A673 (cell line): ENCODE results near the gene RAB3IL1. TPM values are rescaled to one million over a fixed set of nuclear protein-coding genes. Genes with fewer than 3 reads are reported as not detected.

Source experiments
- BruUV-seq: library from RNA; stranded (reverse); fragments of 400-500 nt; replicated peaks from 2 replicates; lab custom pipeline; 2021; lab: Mats Ljungman, UMichigan
- CTCF ChIA-PET: fragments of 300-600 bp; sonication (Branson Sonifier 250); formaldehyde crosslinking; loops from one replicate; lab custom pipeline; 2022; ENCODE audit warnings: antibody characterized with exemption; lab: Charles Lee
- POLR2A ChIA-PET: fragments of 300-600 bp; sonication (Branson Sonifier 250); formaldehyde crosslinking; loops from one replicate; lab custom pipeline; 2022; ENCODE audit warnings: antibody characterized with exemption; ENCODE audit not compliant: low non-redundant PET; lab: Charles Lee
- DNase-seq: peaks from one replicate; pipeline ENCODE4 v3.0.0-alpha.2; 2015; ENCODE audit warnings: low spot score
- H3K27ac ChIP-seq: fragments of 200-600 bp; sonication (generic); 2 replicates; pipeline ENCODE4 v1.5.1; 2016; ENCODE audit warnings: mixed run types, low read depth, mild to moderate bottlenecking, mixed read lengths, antibody characterized with exemption, low read length; ENCODE audit not compliant: poor library complexity, severe bottlenecking
- H3K27me3 ChIP-seq: fragments of 200-600 bp; sonication (generic); replicated peaks from 2 replicates; pipeline ENCODE4 v1.6.1; 2017; ENCODE audit warnings: mixed run types, low read depth, mild to moderate bottlenecking, mixed read lengths, antibody characterized with exemption, low read length; ENCODE audit not compliant: insufficient read depth, poor library complexity
- H3K36me3 ChIP-seq: fragments of 200-600 bp; sonication (generic); 2 replicates; pipeline ENCODE4 v1.6.1; 2016; ENCODE audit warnings: mixed run types, mild to moderate bottlenecking, mixed read lengths, antibody characterized with exemption, low read length; ENCODE audit not compliant: insufficient read depth, poor library complexity, severe bottlenecking
- H3K4me1 ChIP-seq: fragments of 200-600 bp; sonication (generic); 2 replicates; pipeline ENCODE4 v1.6.1; 2017; ENCODE audit warnings: mixed run types, mild to moderate bottlenecking, mixed read lengths, antibody characterized with exemption, low read length; ENCODE audit not compliant: insufficient read depth, poor library complexity, severe bottlenecking
- H3K4me3 ChIP-seq: fragments of 200-600 bp; sonication (generic); 2 replicates; pipeline ENCODE4 v1.5.1; 2016; ENCODE audit warnings: low read depth, mixed run types, mild to moderate bottlenecking, mixed read lengths, low read length; ENCODE audit not compliant: poor library complexity, severe bottlenecking
- H3K9me3 ChIP-seq: fragments of 200-600 bp; sonication (generic); 2 replicates; pipeline ENCODE4 v1.6.1; 2016; ENCODE audit warnings: mixed run types, low read depth, mild to moderate bottlenecking, mixed read lengths, antibody characterized with exemption, low read length; ENCODE audit not compliant: poor library complexity, severe bottlenecking
- CTCF ChIP-seq: fragments of 300-800, 200-600 bp; sonication (generic); conservative IDR thresholded peaks from 2 replicates; pipeline ENCODE4 v1.5.1; 2017; ENCODE audit warnings: low read depth, mild to moderate bottlenecking, antibody characterized with exemption, low read length, moderate library complexity, mixed read lengths
- EZH2 ChIP-seq: fragments of 200-600 bp; sonication (generic); IDR thresholded peaks from 2 replicates; pipeline ENCODE4 v1.6.1; 2017; ENCODE audit warnings: borderline replicate concordance, low read depth, mild to moderate bottlenecking, mixed read lengths, antibody characterized with exemption, low read length; ENCODE audit not compliant: poor library complexity, severe bottlenecking
- intact Hi-C: fragments of 100-400 bp; cut with micrococcal nuclease; formaldehyde crosslinking; loops from one replicate; pipeline ENCODE4 v1.10.0; 2022; ENCODE audit not compliant: unreplicated experiment
- total RNA-seq: library from RNA; stranded (reverse); gene quantifications from 2 replicates; pipeline ENCODE4 v1.2.3, GENCODE V29; 2021

RAB3IL1 gene
- total RNA-seq, 1 experiment from 2014 or later, result 21.9 TPM

DNA sequence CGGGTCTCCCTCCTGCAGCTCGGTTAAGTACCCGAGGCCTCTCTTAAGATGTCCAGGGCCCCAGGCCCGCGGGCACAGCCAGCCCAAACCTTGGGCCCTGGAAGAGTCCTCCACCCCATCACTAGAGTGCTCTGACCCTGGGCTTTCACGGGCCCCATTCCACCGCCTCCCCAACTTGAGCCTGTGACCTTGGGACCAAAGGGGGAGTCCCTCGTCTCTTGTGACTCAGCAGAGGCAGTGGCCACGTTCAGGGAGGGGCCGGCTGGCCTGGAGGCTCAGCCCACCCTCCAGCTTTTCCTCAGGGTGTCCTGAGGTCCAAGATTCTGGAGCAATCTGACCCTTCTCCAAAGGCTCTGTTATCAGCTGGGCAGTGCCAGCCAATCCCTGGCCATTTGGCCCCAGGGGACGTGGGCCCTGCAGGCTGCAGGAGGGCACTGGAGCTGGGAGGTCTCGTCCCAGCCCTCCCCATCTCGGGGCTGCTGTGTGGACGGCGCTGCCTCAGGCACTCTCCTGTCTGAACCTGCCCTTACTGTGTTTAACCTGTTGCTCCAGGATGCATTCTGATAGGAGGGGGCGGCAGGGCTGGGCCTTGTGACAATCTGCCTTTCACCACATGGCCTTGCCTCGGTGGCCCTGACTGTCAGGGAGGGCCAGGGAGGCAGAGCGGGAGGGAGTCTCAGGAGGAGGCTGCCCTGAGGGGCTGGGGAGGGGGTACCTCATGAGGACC lies 51.0 kb downstream of the RAB3IL1 start:
- no peak for TF ChIP-seq EZH2
- no peak for TF ChIP-seq CTCF
- intact Hi-C loops, result no loop called here
- H3K27me3 ChIP-seq, result no peaks in the 10 kb centered on the region
- no peaks in the 10 kb centered on the region for H3K9me3 ChIP-seq
- peaks cover 15% of the 10 kb centered on the region for H3K4me1 ChIP-seq
- DNase-seq, result no peak
- BruUV-seq, result no TSS peak
- POLR2A ChIA-PET, result interaction anchor here (0.6 kb wide), 1 partner anchor 25 kb away, joined by 11 read pairs; no protein-coding TSS in a partner anchor
- no peak overlapping the region for H3K4me3 ChIP-seq
- CTCF ChIA-PET, result no interaction called here
- H3K36me3 ChIP-seq, result peaks cover 57% of the 10 kb centered on the region
- peak overlapping the region; percentile 52 for H3K27ac ChIP-seq

DNA sequence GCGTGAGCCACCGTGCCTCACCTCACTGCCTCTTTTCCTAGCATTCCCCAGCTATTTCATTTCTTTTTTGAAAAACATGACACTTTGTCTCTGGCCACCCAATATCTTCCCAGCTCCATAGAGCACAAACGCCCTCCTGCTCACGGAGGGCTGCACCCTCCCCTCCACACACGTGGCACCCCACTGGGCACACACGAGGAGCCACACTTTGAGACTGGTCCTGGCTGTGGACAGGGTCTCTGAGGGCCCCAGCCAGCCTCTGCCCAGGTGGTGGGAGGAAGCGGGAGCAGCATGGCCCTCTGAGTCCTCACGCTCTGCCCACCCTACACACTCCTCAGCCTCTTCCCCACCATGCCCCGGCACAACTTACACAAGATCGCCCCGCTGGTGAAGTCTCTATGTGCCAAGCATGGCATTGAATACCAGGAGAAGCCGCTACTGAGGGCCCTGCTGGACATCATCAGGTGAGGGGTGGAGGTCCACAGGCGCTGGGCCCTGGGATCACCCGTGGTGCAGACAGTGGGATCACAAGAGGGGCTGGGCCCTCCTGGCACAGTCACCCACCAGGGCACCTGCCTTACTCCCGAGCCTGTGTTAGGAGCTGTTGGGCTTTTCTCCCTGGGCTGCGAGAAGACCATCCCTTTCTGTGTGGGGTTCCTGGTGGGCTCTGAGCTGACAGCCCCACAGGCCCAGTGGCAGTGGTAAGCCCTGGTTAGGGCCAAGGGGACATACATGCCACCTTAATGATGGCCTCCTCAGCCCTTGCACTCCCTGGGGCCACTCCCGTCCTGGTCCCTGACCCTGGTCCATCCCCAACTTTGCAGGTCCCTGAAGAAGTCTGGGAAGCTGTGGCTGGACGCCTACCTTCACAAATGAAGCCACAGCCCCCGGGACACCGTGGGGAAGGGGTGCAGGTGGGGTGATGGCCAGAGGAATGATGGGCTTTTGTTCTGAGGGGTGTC lies 52.3 kb downstream of the RAB3IL1 start:
- no peak for DNase-seq
- Histone ChIP-seq H3K36me3 (peaks cover 69% of the 10 kb centered on the region), H3K4me3 (no peak overlapping the region), H3K9me3 (no peaks in the 10 kb centered on the region), H3K27me3 (no peaks in the 10 kb centered on the region), H3K4me1 (peaks cover 2% of the 10 kb centered on the region), H3K27ac (peak overlapping the region; percentile 47)
- ChIA-PET CTCF (no interaction called here), POLR2A (no interaction called here)
- intact Hi-C loops, result no loop called here
- no TSS peak for BruUV-seq
- TF ChIP-seq EZH2, result no peak
- TF ChIP-seq CTCF, result no peak

DNA sequence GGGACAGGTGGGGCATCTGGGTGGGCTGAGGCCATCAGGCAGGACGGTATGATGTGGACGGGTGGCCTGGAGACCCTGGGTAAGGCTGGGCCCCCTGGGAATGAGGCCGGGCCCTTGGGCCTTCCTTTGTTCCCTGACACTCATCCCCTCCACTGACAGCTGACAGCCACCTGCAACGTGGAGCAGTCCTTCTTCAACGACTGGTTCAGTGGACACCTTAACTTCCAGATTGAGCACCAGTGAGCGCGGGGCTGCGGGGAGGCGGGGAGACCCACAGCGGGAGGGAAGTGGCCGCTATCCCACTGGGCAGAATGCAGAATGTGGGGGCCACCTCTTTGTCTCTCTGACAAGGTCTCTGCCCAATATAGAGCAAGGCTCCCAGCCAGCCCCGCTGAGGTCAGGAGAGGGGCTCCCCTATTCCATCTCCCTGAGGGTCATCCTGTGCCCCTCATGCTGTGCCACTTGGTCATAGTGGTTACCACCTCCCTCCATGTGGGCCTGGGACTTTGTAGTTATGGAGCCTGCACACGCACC lies 53.8 kb downstream of the RAB3IL1 start:
- no peaks in the 10 kb centered on the region for H3K4me1 ChIP-seq
- peaks cover 84% of the 10 kb centered on the region for H3K36me3 ChIP-seq
- DNase-seq, result no peak
- no peak overlapping the region for H3K4me3 ChIP-seq
- TF ChIP-seq EZH2, result no peak
- TF ChIP-seq CTCF, result no peak
- H3K27me3 ChIP-seq, result no peaks in the 10 kb centered on the region
- no peaks in the 10 kb centered on the region for H3K9me3 ChIP-seq
- intact Hi-C loops, result no loop called here
- BruUV-seq, result no TSS peak
- peak overlapping the region; percentile 23 for H3K27ac ChIP-seq
- CTCF ChIA-PET, result no interaction called here
- POLR2A ChIA-PET, result no interaction called here
